HG03045 (cell line): ENCODE measurements around the gene FCRL5.
A peak's percentile ranks its signal among the peaks of the same experiment; 100 is the strongest.

Experiments used
- ATAC-seq: cut with Tn5 transposase; IDR thresholded peaks from one replicate; pipeline ENCODE4 v1.9.1; 2021; ENCODE audit warnings: mild to moderate bottlenecking, moderate library complexity; ENCODE audit not compliant: unreplicated experiment

FCRL5 gene

DNA sequence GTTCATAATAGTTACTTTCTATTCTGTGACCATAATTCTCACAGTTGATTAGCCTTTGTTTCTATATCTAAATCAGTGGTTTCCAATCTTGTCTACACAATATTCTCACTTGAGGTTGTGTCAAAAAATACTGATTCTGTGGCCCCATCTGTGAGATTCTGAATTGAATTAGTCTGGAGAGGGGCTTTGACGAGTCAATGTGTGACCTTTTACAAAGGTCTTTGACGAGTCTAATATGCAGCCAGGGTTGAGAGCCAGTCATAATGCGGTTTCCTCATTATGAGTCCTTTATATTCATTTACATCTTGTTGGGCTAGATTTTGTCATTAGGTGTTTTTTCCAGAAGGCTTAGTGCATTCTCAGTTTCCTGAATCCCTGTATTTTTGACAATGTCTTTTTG lies 19.7 kb downstream of the FCRL5 start:
- no peak for ATAC-seq

DNA sequence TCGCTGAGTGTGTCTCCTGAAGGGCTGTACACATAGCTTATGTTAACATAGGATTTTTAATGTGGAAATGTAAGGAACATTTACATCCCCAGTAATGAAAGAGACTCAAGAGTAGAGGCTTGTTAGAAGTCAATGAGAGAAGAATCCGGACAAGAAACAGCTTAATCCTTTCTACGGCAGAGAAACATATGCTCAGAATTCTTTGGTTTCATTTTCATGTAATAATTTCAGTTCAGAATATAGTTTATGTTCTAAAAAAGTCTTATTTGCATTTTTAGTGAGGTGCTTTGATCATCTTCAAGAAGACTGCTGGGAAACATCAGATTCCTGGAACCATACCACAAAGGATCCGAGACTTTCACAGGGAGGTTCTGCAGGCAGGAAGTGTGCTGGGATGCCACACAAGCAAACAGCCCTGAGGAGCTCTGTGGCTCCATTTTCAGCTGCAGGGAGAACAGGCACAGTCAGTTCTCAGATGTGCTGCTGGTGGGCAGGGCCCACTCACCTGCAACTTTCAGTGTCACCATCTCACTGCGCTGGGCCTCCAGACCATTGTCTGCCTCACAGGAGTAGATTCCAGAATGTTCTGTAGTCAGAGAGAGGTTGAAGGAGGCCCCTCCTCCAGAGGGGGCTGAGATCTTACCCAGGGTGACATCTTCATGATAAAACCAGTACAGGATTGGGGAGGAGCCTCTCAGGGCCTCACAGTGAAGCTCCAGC lies 28.4 kb downstream of the FCRL5 start:
- ATAC-seq = peak; percentile 84

DNA sequence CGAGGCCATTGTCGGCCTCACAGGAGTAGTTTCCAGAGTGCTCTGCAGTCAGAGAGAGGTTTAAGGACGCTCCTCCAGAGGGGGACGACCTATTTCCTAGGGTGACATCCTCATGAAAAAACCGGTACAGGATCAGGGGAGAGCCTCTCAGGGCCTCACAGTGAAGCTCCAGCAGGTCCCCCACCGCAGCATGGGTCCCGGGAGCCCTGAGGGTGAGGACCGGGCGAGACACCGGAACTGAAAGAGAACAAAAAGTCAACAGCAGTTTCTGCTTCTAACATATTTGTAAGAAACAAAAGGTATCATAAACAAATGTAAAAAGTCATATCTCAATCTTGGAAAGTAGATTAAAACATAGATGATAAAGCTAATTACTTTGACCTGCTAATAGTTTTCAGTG lies 31.3 kb downstream of the FCRL5 start:
- no peak for ATAC-seq

DNA sequence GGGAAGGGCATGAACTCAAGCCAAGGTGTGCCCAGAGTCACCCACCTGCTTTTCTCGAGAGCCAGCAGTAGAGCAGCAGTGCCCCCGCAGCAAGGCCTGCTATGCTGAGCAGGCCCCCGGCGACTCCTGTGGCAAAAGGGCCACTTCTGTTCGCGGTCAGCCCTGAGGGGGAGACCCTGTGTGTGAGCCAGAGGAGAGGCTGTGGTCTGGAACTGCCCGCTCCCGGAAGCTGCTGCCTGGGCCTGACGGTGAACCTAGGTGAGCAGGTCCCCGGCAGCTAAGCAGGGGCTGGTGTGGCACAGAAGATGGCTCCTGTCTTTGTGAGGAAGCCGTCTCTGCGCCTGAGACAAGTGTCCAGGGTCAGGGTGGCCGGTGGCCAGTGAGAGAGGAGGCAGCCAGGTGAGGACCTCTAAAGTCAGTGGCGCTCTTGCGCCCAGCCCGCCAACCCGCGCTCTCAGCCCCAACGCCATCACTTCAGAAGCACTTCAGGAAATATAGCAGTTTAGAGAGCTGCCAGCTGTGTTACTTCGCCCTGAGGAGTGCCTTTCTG lies 31.9 kb downstream of the FCRL5 start:
- no peak for ATAC-seq

DNA sequence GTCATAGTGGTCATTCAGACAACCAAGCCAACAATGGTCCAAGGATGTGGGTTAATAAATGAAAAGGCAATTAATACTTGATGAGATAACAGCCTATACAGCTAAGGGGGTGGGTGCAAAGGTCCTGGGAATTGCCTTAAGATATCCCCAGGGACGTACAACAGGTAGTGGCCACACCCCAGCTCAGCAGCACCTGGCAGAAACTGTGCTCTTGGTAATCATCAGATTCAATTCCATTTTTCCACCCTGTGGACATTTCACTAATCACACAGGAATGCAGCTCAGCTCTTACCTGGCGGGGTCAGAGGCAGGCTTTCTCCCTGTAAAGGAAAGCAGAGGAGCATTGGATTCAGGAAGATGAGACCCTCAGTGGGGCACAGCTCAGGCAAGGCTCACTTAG lies 32.9 kb downstream of the FCRL5 start:
- ATAC-seq = no peak

DNA sequence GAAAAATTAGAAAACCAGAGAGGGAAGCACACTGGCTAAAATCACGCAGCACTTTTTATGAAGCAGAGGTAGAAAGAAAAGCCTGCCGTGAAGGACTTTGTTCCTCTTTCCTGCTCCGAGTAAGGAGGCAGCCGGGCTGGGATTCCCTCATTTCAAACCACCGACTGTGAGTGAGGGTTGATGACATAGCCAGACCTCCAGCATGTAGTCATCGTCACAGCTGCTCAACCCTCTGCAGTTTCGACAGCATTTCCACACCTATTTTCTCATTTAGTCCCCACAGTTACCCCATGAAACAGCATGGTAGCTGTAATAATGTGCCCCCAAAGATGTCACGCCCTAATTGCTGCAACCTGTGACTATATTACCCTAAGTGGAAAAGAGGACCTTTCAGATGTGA lies 35.3 kb downstream of the FCRL5 start:
- no peak for ATAC-seq

DNA sequence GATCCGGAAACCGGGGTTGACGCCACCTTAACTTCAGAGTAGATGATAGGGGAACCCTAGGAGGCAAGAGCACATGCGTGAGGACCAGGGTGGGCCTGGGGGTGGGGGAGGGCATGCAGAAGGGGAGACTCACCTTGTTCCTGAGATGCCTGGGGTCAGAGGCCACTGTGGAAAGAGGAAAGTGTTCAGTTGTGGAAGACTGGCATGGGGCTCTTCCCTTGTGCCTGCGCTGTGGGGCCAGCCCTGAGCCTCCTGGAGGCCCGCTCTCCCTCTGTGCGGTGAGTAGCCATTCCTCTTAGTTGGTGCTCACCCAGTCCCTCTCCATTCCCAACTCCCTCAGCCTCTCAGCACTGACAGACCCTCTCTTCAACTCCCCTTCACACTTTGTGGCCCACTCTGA lies 36.6 kb downstream of the FCRL5 start:
- ATAC-seq = no peak

DNA sequence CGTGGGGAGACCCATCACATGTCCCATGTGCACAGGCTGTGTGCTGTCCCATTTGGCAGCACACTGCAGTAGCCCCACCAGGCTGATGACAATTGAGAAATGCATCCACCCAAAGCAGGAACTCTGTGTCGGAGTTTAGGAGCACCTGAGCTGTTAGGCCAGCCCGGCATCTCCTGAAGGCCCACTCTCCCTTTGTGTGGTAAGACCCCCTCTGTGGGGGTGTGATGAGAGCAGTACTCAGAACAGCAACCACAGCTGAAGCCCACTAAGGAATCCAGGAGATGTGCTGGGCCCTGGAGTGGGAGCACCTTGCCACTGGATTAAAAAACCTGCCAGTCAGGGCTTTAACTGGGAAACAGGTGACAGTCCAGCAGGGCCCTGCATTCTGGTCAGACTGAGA lies 37.2 kb downstream of the FCRL5 start:
- no peak for ATAC-seq

DNA sequence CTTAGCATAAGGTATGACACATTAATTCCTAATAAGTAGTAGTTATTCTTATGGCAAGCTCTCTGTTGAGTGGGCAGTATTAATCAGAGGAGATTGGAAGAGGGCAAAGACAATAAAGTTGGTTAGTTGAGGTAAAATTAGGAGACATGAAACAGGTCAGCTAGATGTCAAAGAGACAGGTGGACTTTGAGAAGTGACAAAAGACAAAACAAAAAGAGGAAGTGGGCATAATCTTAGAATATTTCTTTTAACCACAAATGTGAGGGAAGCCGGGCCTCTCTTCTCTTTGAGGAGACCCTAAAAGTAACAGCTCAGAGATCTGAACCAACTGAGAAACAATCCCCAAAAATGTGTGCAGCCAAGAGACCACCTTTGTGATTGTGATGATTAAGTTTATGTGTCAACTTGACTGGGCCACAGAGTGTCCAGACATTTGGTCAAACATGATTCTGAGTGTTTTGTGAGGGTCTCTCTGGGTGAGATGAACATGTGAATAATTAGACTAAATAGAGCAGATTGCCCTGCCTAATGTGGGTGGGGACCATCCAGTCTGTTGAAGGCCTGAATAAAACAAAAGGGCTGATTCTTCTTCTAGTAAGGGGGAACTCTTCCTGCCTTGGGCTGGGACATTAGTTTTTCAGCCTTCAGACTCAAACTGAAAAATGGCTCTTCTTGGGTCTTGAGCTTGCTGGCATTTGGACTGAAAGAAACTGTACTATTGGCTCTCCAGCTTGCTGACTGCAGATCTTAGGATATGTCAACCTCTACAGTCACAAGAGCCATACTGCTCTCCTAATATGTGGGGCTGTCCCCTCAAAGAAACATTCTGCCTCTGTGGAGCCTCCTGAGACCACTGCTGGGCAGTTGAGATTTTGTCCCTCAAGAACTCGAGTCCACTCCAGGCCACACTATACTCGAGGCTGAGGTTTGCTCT lies 40.0 kb downstream of the FCRL5 start:
- peak; percentile 44 for ATAC-seq

DNA sequence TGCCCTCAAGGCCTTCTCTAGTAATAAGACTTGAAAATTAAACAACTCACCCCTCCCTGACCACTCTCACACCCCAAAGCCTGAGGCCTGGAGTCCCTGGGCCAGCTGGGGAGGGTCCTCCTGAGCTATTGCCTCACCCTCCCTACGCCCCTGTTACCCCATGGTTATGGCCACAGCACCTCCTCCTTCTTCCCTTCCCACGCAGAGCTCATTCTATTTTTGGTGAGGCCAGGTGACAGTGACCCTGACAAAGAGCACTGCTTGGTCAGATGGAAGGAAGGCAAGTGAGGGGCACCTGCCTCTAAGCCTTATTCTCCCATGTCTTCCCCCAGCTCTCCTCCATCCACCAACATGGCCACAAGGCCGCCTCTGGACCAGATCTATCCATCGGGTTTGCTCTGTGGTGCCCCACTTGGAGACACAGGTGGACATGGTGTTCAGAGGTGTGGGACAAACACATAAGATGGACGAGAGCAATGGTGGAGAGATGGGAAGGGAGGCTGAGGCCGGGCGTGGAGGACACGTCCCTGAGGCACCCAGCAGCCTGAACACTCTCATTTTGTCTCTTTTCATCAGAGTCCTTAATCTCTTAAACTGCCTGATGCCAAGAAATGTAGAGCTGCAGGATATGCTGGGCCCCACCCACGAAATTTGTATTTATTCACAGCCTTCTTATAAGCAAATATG lies 42.6 kb downstream of the FCRL5 start:
- no peak for ATAC-seq

DNA sequence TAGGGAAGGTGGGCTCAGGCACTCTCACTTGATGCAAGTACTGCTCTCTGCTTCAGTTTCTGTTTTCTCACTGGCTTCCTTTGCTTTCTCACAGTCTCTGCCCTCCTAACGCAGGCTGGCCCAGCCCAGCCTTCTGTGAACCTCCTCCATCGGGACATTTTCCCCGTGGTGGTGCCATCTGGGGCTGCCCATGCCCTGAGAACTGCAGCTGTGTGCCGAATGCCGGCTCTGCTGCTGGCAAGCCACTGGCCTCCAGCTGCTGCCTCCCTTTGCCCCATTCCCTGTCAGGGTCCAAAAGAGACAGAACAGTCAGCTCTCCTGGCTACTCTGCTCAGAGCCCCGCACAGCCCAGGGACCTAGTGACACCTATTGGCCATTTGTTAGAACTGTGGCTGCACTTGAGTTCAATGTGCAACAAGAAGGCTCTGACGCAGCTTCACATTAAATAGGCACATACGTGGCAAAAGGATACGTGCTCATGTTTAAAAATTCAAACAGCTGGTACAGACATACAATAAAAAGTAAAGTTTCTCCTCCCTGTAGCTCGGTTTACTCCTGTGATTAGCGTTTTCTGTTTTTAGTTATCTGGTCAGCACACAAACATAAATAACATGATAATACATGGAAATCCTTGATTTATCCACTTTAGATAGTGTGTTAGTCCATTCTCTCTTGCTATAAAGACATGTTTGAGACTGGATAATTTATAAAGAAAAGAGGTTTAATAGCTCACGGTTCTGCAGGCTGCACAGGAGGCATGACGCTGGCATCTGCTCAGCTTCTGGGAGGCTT lies 46.6 kb downstream of the FCRL5 start:
- ATAC-seq = peak; percentile 90

DNA sequence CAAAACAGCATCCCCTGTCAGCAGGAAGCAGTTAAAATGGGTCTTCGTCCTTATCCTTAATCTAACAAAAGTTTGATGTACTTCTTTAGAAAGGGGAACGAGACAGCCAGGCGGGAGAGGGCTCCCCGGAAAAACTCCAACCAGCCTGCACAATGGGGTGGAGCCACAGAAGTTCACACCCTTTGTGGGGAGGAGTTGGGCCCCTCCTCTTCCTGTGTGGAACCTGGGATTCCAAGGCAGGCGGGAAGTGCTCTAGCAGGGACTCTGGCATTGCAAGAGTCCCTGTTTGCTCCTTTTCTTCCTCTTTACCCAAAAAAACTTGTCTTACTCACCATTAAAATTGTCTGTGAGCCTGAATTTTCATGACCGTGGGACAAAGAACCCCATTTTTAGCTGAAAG lies 47.7 kb downstream of the FCRL5 start:
- ATAC-seq = no peak

DNA sequence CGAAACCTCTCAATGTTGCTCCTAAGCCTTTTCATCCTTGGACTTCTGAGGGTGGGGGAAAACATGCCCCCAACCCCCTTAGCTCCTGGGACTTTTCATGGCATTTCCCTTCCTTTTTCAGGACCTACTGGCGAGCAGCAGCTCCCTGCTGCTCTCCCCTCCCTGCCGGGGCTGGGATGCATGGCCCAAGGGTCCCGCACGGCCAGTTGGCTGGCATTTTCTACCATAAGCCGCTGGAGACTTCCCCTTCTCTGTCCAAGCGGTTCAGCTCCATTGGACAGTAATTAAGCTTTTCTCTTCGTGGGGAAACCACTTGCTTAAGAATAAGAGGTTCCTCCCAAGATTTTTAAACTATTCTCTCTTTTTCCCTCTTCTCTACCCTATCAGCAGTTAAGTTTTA lies 52.8 kb downstream of the FCRL5 start:
- ATAC-seq = no peak

DNA sequence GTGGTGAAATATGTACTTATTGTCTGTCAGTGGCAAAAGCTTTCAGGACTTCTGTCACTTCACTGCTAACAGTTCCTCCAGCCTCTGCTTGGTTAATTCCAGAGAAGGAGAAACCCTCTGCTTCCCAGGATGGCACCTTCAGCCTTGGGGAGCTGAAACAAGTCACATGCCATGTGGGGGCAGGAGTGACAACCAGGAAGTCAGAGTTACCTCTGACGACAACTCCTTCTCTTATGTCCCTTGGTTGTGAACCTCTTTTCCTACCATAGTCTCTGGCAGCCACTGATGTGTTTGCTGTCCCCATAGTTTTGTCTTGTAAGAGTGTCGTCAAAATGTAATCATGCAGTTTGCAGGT lies 53.6 kb downstream of the FCRL5 start:
- ATAC-seq = no peak

DNA sequence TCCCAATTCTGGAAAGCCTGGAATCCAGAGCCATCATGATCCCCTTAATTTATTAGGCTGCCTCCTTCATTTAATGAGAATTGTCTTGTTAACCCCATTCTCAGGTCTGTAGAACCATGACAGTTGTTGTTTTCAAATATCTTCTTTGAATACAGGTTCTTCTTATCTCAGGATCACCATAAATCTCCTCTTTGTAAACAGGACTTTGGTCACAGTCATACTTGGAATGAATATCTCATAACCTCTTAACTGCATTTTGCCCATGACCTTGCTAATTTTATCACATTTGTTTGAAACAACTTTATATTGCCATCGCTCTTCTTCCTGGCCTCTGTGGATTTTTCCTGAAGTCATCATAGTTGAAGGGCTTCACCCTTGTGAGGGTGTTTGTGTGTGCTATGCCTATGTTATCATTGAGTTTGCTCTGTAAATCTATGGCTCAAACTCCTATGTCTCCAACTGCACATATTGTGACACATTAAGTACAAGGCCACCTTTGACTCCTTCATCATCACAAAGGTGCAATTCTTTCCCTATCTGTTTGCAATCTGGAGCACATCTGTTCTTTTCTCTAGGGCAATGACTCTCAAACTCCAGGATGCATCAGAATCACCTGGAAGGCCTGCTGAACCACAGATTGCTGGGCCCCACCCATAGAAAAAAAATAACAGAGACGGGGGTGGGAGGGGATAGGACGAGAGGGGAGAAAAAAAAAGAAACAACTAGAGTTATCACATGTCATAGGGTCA lies 54.2 kb downstream of the FCRL5 start:
- no peak for ATAC-seq

DNA sequence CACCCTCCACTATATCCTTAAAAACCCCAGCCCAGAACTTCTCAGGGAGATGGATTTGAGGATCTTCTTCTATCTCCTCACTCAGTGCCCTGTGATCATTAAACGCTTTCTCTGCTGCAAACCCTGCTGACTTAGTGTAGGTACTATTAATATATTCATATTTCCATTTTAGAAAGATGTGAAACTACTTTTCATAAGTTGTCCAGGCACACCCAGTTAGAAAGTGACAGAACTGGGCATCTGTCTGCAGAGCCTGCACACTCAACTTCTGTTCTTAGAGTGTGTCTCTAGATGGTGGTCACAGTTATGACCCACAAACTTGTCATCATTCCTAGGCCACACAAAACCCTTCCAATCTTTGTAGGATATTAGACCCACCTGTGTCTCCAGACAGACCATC lies 55.0 kb downstream of the FCRL5 start:
- ATAC-seq = no peak

DNA sequence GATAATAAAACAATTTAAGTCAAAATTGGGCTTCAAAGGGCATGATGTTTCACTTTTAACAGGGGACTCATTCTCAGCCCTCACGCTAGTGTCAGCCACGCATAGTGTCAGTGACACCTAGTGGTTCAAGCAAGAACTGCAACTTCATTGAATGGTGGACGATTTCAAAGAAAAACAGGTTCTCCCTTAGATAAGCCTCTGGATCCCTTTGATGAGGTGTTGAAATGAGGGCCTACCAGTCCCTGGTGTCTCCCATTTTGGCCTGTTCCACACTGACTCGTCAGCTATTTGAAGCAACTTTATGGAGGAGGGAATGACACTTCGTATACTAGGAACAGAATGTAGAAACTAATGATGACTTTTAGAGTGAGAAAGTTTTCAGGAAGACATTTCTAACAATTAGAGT lies 56.2 kb downstream of the FCRL5 start:
- ATAC-seq = no peak

DNA sequence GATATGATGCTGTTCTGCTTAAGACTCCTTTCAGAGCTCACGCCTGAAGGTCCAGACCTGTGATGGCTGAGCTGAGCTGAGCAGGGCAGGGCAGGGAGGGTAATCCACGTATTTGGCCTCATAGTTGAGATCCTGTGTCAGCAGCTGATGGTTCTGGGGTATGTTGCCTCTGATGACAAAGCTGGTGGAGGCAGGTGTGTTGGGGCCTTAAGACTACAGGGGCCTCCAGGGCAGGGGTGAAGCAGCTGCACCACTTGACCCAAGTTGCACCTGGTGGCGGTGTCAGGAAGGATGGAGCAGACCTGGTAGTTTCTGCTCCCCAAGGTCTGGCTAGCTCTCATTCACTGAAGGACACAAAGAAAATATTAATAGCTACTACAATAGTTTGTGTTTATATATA lies 57.0 kb downstream of the FCRL5 start:
- ATAC-seq = no peak

DNA sequence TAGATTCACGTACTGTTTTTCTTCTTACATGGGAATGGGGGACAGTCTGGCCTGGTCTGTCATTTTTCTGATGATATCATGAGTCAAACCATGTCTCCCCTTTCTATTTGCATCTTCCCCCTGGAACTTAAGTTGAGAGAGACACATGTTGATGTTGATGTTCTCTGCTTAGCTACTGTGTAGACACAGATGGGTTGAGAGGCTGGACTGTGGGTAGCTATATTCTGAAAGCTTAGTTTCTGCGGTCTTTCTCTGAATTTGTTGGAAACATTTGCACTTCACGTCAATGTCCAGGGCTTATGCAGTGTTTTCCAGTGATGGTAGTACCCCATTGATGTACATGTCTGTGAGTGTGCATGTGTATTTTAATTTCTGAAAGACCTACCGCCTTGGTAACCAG lies 58.2 kb downstream of the FCRL5 start:
- no peak for ATAC-seq
